HEK293T (cell line): ENCODE results near the gene HTN1.
"Not testable (repeated sequence)": the region's sequence is repeated elsewhere in the genome, so short reads cannot be mapped to it uniquely, and the experiment has no call there.

Source experiments
- CTCF ChIA-PET: fragments of 350-600 bp; formaldehyde crosslinking; extraction: SDS; loops from one replicate; lab custom pipeline; 2021; ENCODE audit warnings: antibody characterized with exemption, inconsistent platforms; lab: Yijun Ruan, JAX
- POLR2A ChIA-PET: fragments of 350-600 bp; formaldehyde crosslinking; extraction: SDS; loops from one replicate; lab custom pipeline; 2020; ENCODE audit warnings: antibody characterized with exemption, inconsistent platforms; lab: Yijun Ruan, JAX
- DNase-seq: peaks from one replicate; pipeline ENCODE4 v3.0.0; 2012; ENCODE audit warnings: mixed read lengths; ENCODE audit errors: extremely low spot score
- ARNT ChIP-seq: fragments of 450-650 bp; IDR thresholded peaks from 2 replicates; pipeline ENCODE4 v1.6.1; 2017; ENCODE audit warnings: mild to moderate bottlenecking
- BHLHE40 ChIP-seq: fragments of 450-650 bp; IDR thresholded peaks from 2 replicates; pipeline ENCODE4 v1.6.1; 2016; ENCODE audit warnings: mild to moderate bottlenecking, moderate library complexity, borderline replicate concordance
- CTBP1 ChIP-seq: fragments of 450-650 bp; IDR thresholded peaks from 2 replicates; pipeline ENCODE4 v1.6.1; 2016; ENCODE audit warnings: borderline replicate concordance
- ELF4 ChIP-seq: fragments of 450-650 bp; IDR thresholded peaks from 2 replicates; pipeline ENCODE4 v1.6.1; 2017; ENCODE audit warnings: antibody characterized with exemption
- FOXA1 ChIP-seq: fragments of 450-650 bp; IDR thresholded peaks from 2 replicates; pipeline ENCODE4 v1.6.1; 2016; ENCODE audit warnings: mild to moderate bottlenecking
- FOXK2 ChIP-seq: fragments of 450-650 bp; IDR thresholded peaks from 2 replicates; pipeline ENCODE4 v1.6.1; 2016; ENCODE audit warnings: mild to moderate bottlenecking
- FOXM1 ChIP-seq: fragments of 450-650 bp; IDR thresholded peaks from 2 replicates; pipeline ENCODE4 v1.6.1; 2017; ENCODE audit warnings: mild to moderate bottlenecking, borderline replicate concordance
- HDGF ChIP-seq: fragments of 450-650 bp; IDR thresholded peaks from 2 replicates; pipeline ENCODE4 v1.6.1; 2017; ENCODE audit warnings: antibody characterized with exemption, borderline replicate concordance
- L3MBTL2 ChIP-seq: fragments of 450-650 bp; conservative IDR thresholded peaks from 2 replicates; pipeline ENCODE4 v1.6.1; 2016; ENCODE audit warnings: mild to moderate bottlenecking
- LEF1 ChIP-seq: fragments of 450-650 bp; IDR thresholded peaks from 2 replicates; pipeline ENCODE4 v1.6.1; 2017; ENCODE audit warnings: mild to moderate bottlenecking, borderline replicate concordance
- NFRKB ChIP-seq: fragments of 450-650 bp; IDR thresholded peaks from 2 replicates; pipeline ENCODE4 v1.6.1; 2016; ENCODE audit warnings: mild to moderate bottlenecking, moderate library complexity
- PKNOX1 ChIP-seq: fragments of 450-650 bp; IDR thresholded peaks from 2 replicates; pipeline ENCODE4 v1.6.1; 2016
- SP1 ChIP-seq: fragments of 450-650 bp; IDR thresholded peaks from 2 replicates; pipeline ENCODE4 v1.6.1; 2017
- SUZ12 ChIP-seq: fragments of 450-650 bp; IDR thresholded peaks from 2 replicates; pipeline ENCODE4 v1.6.1; 2016; ENCODE audit warnings: mild to moderate bottlenecking
- TARDBP ChIP-seq: fragments of 450-650 bp; IDR thresholded peaks from 2 replicates; pipeline ENCODE4 v1.6.1; 2016
- ZNF384 ChIP-seq: fragments of 450-650 bp; IDR thresholded peaks from 2 replicates; pipeline ENCODE4 v1.6.1; 2016

HTN1 gene

DNA sequence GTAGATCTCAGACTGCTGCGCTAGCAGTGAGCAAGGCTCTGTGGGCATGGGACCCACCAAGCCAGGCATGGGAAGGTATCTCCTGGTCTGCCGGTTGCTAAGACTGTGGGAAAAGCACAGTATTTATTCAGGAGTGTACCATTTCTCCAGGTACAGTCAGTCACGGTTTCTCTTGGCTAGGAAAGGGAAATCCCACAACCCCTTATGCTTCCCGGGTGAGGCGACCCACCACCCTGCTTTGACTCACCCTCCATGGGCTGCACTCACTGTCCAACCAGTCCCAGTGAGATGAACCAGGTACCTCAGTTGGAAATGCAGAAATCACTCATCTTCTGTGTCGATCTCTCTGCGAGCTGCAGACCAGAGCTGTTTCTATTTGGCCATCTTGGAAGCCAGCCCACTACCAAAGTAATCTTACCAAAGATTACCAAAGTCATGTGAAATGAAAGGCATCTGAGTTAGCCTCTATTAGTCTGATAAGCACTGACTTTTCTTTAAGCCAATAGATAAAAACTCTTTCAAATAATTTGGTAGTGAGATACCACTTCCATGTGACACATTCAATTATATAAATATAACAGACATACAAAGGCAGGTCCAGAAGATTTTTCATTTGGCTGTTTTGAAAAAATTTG, 8.5 kb upstream of the HTN1 start:
- DNase-seq = no peak
- ChIA-PET CTCF (no interaction called here), POLR2A (no interaction called here)
- no peak for TF ChIP-seq LEF1
- TF ChIP-seq TARDBP = no peak
- no peak for TF ChIP-seq ELF4
- no peak for TF ChIP-seq ARNT
- TF ChIP-seq ZNF384 = no peak
- TF ChIP-seq FOXA1 = no peak
- TF ChIP-seq SP1 = no peak
- TF ChIP-seq FOXK2 = no peak
- TF ChIP-seq CTBP1 = no peak
- TF ChIP-seq HDGF = no peak
- TF ChIP-seq PKNOX1 = no peak
- TF ChIP-seq NFRKB = no peak
- no peak for TF ChIP-seq L3MBTL2
- no peak for TF ChIP-seq FOXM1
- no peak for TF ChIP-seq BHLHE40

DNA sequence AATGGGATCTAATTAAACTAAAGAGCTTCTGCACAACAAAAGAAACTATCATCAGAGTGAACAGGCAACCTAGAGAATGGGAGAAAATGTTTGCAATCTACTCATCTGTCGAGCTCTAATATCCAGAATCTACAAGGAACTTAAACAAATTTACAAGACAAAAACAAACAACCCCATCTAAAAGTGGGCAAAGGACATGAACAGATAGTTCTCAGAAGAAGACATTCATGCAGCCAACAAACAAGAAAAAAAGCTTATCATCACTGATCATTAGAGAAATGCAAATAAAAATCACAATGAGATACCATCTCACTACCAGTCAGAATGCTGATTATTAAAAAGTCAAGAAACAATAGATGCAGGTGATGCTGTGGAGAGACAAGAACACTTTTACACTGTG, 6.3 kb downstream of the HTN1 start:
- CTCF ChIA-PET = interaction anchor here (0.6 kb wide), 1 partner anchor 29 kb away, joined by 3 read pairs; no protein-coding TSS in a partner anchor
- DNase-seq, POLR2A ChIA-PET: not testable (repeated sequence)

GRCh38 chr4:70057651-70058050, 7.4 kb downstream of the HTN1 start:
- DNase-seq = no peak
- ChIA-PET POLR2A (no interaction called here), CTCF (no interaction called here)
- TF ChIP-seq PKNOX1 = no peak
- no peak for TF ChIP-seq ARNT
- TF ChIP-seq FOXM1 = no peak
- no peak for TF ChIP-seq FOXA1
- no peak for TF ChIP-seq SP1
- TF ChIP-seq BHLHE40 = no peak
- no peak for TF ChIP-seq HDGF
- no peak for TF ChIP-seq CTBP1
- TF ChIP-seq SUZ12 = no peak
- no peak for TF ChIP-seq ZNF384
- no peak for TF ChIP-seq NFRKB

DNA sequence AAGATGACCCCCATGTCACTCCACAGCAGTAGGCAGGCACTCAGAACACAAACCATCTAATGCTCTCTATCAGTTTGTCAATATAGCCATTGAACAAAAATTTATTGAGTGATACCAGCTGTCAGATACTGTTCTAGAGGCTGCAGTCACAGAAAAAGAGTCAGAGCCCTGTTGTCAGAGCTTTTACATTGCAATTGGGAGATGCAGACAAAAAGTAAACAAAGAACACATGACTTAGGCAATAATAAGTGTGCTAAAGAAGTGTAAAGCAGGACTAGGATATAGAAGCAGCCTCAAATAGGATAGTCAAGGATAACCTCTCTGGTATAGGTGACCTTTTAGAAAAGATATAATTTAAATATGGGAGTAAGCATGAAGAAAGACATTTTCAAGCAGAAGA, 8.9 kb downstream of the HTN1 start:
- ChIA-PET POLR2A (no interaction called here), CTCF (no interaction called here)
- DNase-seq = no peak
- TF ChIP-seq FOXA1 (no peak), TARDBP (no peak), ARNT (no peak), CTBP1 (no peak), FOXM1 (no peak)

DNA sequence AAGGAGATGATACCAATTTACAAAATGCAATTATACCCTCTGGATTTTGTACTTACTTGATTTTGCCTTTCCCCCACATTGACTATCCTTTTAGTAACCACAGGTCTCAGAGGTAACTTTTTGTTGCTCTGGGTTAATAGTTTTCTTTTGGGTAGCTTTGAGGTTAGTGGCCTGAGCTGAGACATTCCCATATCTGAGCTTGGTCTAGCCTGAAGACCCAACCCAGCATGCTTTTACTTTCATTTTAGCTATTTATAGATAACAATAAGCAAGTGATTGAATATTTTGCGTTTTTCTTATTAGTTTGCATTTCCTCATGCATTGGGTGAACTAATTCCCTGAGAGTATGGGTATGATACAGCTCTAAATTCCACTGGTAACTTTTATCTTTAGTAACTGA, 11.8 kb downstream of the HTN1 start:
- TF ChIP-seq TARDBP = no peak
- no peak for TF ChIP-seq ELF4
- no peak for TF ChIP-seq CTBP1
- ChIA-PET POLR2A (no interaction called here), CTCF (no interaction called here)
- no peak for DNase-seq

- ChIA-PET CTCF (no interaction called here), POLR2A (no interaction called here)
- TF ChIP-seq L3MBTL2 (no peak), ZNF384 (no peak), FOXA1 (no peak), HDGF (no peak), SP1 (no peak), FOXM1 (no peak), ELF4 (no peak), NFRKB (no peak)
- DNase-seq = no peak
Observed at GRCh38 chr4:70080205-70080604, 30.0 kb downstream of the HTN1 start.

DNA sequence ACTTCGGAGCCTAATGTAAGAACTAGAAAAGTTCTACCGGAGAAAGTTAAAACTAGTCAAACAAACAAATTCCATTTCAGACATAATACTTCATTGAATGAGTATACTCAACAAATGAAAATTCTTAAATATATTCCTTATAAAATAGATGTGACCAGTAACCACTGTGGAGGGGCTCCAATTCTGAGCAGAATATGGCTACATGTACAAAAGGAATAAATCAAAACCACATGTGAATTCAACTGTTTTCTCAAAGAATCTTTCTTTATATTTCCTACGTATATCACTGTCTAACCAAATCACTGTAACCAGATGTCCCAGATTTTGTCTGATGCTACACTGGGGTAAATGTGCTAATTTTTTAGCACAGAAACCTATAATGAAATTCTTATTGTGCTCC, 49.0 kb downstream of the HTN1 start:
- POLR2A ChIA-PET = no interaction called here

More for the DNA sequence above, 49.0 kb downstream of the HTN1 start:
- no peak for TF ChIP-seq NFRKB
- no peak for TF ChIP-seq ZNF384
- no peak for TF ChIP-seq LEF1
- TF ChIP-seq FOXK2 = no peak
- no peak for TF ChIP-seq FOXM1
- TF ChIP-seq ARNT = no peak
- no peak for TF ChIP-seq HDGF
- TF ChIP-seq SP1 = no peak
- no peak for TF ChIP-seq L3MBTL2
- no peak for TF ChIP-seq SUZ12
- no peak for TF ChIP-seq FOXA1
- TF ChIP-seq PKNOX1 = no peak
- TF ChIP-seq CTBP1 = no peak
- TF ChIP-seq BHLHE40 = no peak
- TF ChIP-seq TARDBP = no peak
- TF ChIP-seq ELF4 = no peak
- CTCF ChIA-PET = no interaction called here
- no peak for DNase-seq
